ENCODE measurements around the gene C2CD3. TPM values are rescaled to one million over a fixed set of nuclear protein-coding genes. Genes with fewer than 3 reads are reported as not detected.

C2CD3 gene
- total and polyA plus RNA-seq, 9 of the 15 experiments (the other 6 are each of a cell fraction or from before 2014, with no cell fraction given): 4.4 to 20.2 (median 15.4) TPM

DNA sequence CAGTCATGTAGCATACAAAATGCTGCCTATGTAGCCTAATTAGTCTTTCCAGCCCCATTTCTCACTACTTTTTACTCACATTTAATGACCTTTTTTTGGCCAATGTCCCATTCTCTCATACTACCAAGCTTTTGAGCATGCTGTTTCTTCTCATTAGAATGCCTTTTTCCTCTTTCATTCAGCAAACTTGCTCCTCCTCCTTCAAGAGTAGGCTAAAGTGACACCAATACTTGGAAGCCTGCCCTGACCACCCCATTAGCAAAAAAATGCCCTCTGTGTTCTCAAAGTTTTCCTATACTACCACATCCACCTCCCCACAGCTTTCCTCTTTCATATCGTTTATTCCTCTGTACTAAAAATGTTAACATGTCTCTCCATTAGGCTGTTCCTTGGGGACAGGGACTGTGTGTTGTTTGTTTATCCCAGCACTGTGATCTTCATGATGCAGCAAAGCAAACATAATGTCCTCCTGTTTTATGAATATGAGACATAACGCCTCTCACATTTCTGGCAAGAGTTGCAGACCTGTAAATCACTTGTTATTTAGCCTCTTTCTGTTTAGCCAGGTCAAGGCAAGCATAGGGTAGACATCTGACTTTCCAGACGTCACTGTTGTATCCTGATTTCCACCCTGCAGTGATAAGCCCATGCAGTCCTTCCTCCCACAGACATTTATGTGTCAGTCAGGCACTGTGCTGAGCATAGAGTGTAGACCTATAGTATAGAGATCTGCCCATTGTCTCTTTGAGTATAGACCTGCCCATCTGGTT lies 99.9 kb downstream of the C2CD3 start (continued):
- TF ChIP-seq, protein P1, sequence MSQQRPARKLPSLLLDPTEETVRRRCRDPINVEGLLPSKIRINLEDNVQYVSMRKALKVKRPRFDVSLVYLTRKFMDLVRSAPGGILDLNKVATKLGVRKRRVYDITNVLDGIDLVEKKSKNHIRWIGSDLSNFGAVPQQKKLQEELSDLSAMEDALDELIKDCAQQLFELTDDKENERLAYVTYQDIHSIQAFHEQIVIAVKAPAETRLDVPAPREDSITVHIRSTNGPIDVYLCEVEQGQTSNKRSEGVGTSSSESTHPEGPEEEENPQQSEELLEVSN (IDR thresholded peaks at IDR 0.05; ENCODE audit: borderline replicate concordance in 1 of 2, extremely low read depth in 1 of 2, insufficient read depth in 1 of 2, insufficient read length in 1 of 2, low read depth in 1 of 2, low read length in 1 of 2, poor library complexity in 1 of 2, severe bottlenecking in 1 of 2): no peak
- TF ChIP-seq SIN3A (IDR thresholded peaks at IDR 0.05; ENCODE audit: borderline replicate concordance in 2 of 2, control insufficient read depth in 1 of 2, low read depth in 2 of 2, low read length in 2 of 2) (no peak), MCM7 (IDR thresholded peaks at IDR 0.05) (no peak), ZNF311 (CRISPR knock-in tag; IDR thresholded peaks at IDR 0.05) (no peak), CCNT2 (IDR thresholded peaks at IDR 0.05; ENCODE audit: borderline replicate concordance, extremely low read depth, insufficient read length, low read depth, low read length) (no peak), KHSRP (IDR thresholded peaks at IDR 0.05) (no peak), ZNF785 (CRISPR knock-in tag; IDR thresholded peaks at IDR 0.05) (no peak), KAT7 (CRISPR knock-in tag; IDR thresholded peaks at IDR 0.05; ENCODE audit: borderline replicate concordance) (no peak), ZNF197 (CRISPR knock-in tag; IDR thresholded peaks at IDR 0.05; ENCODE audit: low read depth) (no peak), ZNF347 (CRISPR knock-in tag; IDR thresholded peaks at IDR 0.05; ENCODE audit: low read depth) (no peak), TCF3 (CRISPR knock-in tag; IDR thresholded peaks at IDR 0.05) (peak; percentile 93), ZFPM2 (CRISPR knock-in tag; IDR thresholded peaks at IDR 0.05) (no peak), SOX6 (IDR thresholded peaks at IDR 0.05) (peak; percentile 81), NR3C1 (CRISPR knock-in tag; IDR thresholded peaks at IDR 0.05) (no peak), RNF2 (IDR thresholded peaks at IDR 0.05) (no peak), TAF7 (tag; IDR thresholded peaks at IDR 0.05) (no peak), ZNF134 (CRISPR knock-in tag; conservative IDR thresholded peaks at IDR 0.05) (no peak), MYC (IDR thresholded peaks at IDR 0.05; ENCODE audit: low read depth, low read length) (no peak), MYC (CRISPR knock-in tag; IDR thresholded peaks at IDR 0.05; ENCODE audit: borderline replicate concordance, low read depth) (no peak), ZNF586 (CRISPR knock-in tag; conservative IDR thresholded peaks at IDR 0.05) (no peak)
- TF ChIP-seq, protein P2, sequence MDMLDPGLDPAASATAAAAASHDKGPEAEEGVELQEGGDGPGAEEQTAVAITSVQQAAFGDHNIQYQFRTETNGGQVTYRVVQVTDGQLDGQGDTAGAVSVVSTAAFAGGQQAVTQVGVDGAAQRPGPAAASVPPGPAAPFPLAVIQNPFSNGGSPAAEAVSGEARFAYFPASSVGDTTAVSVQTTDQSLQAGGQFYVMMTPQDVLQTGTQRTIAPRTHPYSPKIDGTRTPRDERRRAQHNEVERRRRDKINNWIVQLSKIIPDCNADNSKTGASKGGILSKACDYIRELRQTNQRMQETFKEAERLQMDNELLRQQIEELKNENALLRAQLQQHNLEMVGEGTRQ (CRISPR knock-in tag; IDR thresholded peaks at IDR 0.05): no peak
- TF ChIP-seq, protein P3, sequence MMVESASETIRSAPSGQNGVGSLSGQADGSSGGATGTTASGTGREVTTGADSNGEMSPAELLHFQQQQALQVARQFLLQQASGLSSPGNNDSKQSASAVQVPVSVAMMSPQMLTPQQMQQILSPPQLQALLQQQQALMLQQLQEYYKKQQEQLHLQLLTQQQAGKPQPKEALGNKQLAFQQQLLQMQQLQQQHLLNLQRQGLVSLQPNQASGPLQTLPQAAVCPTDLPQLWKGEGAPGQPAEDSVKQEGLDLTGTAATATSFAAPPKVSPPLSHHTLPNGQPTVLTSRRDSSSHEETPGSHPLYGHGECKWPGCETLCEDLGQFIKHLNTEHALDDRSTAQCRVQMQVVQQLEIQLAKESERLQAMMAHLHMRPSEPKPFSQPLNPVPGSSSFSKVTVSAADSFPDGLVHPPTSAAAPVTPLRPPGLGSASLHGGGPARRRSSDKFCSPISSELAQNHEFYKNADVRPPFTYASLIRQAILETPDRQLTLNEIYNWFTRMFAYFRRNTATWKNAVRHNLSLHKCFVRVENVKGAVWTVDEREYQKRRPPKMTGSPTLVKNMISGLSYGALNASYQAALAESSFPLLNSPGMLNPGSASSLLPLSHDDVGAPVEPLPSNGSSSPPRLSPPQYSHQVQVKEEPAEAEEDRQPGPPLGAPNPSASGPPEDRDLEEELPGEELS (CRISPR knock-in tag; IDR thresholded peaks at IDR 0.05; ENCODE audit: borderline replicate concordance): no peak
- TF ChIP-seq, protein P4, sequence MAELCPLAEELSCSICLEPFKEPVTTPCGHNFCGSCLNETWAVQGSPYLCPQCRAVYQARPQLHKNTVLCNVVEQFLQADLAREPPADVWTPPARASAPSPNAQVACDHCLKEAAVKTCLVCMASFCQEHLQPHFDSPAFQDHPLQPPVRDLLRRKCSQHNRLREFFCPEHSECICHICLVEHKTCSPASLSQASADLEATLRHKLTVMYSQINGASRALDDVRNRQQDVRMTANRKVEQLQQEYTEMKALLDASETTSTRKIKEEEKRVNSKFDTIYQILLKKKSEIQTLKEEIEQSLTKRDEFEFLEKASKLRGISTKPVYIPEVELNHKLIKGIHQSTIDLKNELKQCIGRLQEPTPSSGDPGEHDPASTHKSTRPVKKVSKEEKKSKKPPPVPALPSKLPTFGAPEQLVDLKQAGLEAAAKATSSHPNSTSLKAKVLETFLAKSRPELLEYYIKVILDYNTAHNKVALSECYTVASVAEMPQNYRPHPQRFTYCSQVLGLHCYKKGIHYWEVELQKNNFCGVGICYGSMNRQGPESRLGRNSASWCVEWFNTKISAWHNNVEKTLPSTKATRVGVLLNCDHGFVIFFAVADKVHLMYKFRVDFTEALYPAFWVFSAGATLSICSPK (IDR thresholded peaks at IDR 0.05; ENCODE audit: borderline replicate concordance): no peak
